Keratinocyte (primary cell): ENCODE results near the gene KIAA0825.

Experiments used
- CTCF ChIP-seq, 3 experiments: IDR thresholded peaks in 1 of 3; conservative IDR thresholded peaks in 1 of 3; optimal IDR thresholded peaks in 1 of 3; 2 replicates in 2 of 3; 3 replicates in 1 of 3; pipeline versions ENCODE3 to v1.5.1; 2011; ENCODE audit warnings: low read length in 3 of 3, mild to moderate bottlenecking in 3 of 3, moderate library complexity in 2 of 3, control low read depth in 1 of 3, inconsistent platforms in 1 of 3; ENCODE audit not compliant: insufficient read depth in 2 of 3; ENCODE audit errors: extremely low read depth in 1 of 3
- EZH2 ChIP-seq: IDR thresholded peaks from one replicate; pipeline ENCODE4 v1.6.1; 2012; ENCODE audit warnings: inconsistent platforms, mild to moderate bottlenecking, low read length, moderate library complexity

- no peak for TF ChIP-seq CTCF (optimal IDR thresholded peaks at IDR 0.05 in 1 of 3, IDR thresholded peaks at IDR 0.05 in 1 of 3, conservative IDR thresholded peaks at IDR 0.05 in 1 of 3; ENCODE audit: extremely low read depth in 1 of 3, insufficient read depth in 2 of 3, low read length in 3 of 3)
- no peak for TF ChIP-seq EZH2
Observed at GRCh38 chr5:94396687-94397086, 221.7 kb downstream of the KIAA0825 start.
